GM10248 (cell line): ENCODE results near the gene IGFL4.

Source experiments
- CTCF ChIA-PET: fragments of 300-600 bp; sonication (Branson Sonifier 250); formaldehyde crosslinking; extraction: SDS; loops from one replicate; lab custom pipeline; 2021; ENCODE audit warnings: antibody characterized with exemption; lab: Yijun Ruan, JAX
- POLR2A ChIA-PET: fragments of 350-650 bp; sonication (Branson Sonifier 250); formaldehyde crosslinking; extraction: SDS; loops from one replicate; lab custom pipeline; 2020; ENCODE audit warnings: antibody characterized with exemption; lab: Yijun Ruan, JAX
- DNase-seq: peaks from one replicate; pipeline ENCODE4 v3.0.0; 2012; ENCODE audit errors: extremely low spot score
- TF ChIP-seq, protein P1 (sequence below): IDR thresholded peaks from 2 replicates; pipeline ENCODE4 v1.5.1; 2012; ENCODE audit warnings: mild to moderate bottlenecking, low read depth; ENCODE audit errors: extremely low read depth, missing control alignments, control extremely low read depth

The IGFL4 gene

DNA sequence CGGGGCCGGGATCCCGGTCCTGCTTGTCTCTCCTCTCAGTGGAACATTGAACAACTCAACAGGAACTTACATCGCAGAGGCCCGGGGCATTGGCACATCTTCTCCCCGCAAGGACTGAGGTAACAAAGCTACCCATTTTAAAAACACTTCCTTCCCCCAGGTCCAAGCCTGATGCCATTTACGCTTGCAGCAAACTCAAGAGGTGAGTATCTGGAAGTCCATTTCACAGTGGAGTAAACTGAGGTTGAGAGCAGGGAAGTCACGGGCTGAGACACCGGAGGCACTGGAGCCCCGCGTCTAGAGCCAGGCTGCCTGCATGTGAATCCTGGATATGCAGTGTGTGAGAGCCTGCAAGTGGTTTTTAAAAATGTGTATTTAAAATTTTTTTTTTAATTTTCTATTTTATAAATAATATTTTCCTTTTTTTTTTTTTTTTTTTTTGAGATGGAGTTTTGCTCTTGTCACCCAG, 17.5 kb downstream of the IGFL4 start:
- ChIA-PET POLR2A (no interaction called here), CTCF (interaction anchor here (0.7 kb wide), 1 partner anchor 494 kb away, joined by 3 read pairs; no protein-coding TSS in a partner anchor)
- DNase-seq: no peak

DNA sequence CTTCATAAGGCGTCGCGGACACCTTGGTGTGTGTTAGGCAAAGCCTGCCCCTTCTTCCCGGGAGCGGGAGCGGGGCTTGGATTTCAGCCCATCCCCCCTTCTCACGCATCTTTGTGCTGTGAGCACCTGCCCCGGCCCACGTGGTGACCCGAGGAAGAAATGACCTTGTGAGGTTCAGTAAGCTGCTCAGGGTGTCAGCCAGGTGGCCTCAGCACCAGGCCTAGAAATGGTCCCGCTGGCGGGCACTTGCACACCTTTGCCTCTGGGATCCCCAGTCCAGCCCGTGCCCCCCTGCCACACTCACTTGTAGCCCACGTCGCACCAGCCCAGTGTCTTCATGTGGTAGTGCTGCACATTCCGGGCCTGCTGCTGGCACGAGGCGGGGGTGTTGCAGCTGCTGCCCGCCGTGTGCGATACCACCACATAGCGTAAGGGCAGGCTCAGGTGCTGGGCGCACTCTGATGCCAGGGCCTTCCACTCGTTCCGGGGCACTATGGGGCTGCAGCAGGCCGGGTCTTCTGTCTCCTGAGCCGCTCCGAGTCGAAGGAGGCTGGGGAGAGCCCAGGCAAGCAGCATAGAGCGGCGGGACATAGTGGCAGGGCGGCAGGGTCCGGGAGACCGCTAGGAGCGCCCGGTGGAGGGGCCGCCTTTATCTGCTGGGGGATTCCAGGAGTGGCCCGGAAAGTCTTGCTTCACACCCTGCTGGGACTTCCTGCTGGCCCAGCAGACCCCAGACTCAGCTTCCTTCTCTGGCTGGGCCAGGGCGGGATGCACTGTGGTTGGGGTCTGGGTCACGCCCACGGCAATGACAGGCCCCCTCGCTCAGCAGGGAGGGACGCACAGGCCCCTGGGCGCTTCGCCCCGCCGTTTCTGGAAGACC, 18.1 kb downstream of the IGFL4 start, which contains the start of gene PGLYRP1:
Gene PGLYRP1 (minus strand): TSS at position 623 of the 880 bp plus-strand sequence. CDS start 32 bp downstream, at position 591.
- ChIA-PET CTCF (interaction anchor here (2.6 kb wide), 1 partner anchor 13 kb away, joined by 7 read pairs; no protein-coding TSS in a partner anchor), POLR2A (no interaction called here)
- DNase-seq: no peak
- TF ChIP-seq, protein P1, sequence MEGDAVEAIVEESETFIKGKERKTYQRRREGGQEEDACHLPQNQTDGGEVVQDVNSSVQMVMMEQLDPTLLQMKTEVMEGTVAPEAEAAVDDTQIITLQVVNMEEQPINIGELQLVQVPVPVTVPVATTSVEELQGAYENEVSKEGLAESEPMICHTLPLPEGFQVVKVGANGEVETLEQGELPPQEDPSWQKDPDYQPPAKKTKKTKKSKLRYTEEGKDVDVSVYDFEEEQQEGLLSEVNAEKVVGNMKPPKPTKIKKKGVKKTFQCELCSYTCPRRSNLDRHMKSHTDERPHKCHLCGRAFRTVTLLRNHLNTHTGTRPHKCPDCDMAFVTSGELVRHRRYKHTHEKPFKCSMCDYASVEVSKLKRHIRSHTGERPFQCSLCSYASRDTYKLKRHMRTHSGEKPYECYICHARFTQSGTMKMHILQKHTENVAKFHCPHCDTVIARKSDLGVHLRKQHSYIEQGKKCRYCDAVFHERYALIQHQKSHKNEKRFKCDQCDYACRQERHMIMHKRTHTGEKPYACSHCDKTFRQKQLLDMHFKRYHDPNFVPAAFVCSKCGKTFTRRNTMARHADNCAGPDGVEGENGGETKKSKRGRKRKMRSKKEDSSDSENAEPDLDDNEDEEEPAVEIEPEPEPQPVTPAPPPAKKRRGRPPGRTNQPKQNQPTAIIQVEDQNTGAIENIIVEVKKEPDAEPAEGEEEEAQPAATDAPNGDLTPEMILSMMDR: no peak

More for the DNA sequence above, 17.5 kb downstream of the IGFL4 start:
- TF ChIP-seq, protein P1: no peak

DNA sequence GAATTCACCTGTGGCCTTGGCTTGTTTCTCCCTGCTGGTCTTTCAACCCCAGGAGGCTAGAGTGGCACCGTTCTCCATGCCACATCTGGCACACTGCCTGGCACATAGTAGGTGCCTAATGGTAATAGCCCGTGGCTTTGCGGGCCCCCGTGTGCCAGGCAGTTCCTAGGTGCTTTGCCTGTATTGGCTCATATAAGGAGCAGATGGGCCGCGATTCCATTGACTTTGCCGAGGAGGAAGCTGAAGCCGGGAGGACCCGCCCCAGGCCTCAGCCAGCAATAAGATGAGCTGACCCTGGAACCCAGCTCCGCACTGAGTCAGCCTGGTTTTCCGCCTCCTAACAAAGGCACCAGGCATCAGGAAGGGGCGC, 18.8 kb downstream of the IGFL4 start:
- ChIA-PET POLR2A (no interaction called here), CTCF (interaction anchor here (2.6 kb wide), 1 partner anchor 12 kb away, joined by 7 read pairs; no protein-coding TSS in a partner anchor)
- peak; percentile 9 for DNase-seq
- TF ChIP-seq, protein P1: no peak

DNA sequence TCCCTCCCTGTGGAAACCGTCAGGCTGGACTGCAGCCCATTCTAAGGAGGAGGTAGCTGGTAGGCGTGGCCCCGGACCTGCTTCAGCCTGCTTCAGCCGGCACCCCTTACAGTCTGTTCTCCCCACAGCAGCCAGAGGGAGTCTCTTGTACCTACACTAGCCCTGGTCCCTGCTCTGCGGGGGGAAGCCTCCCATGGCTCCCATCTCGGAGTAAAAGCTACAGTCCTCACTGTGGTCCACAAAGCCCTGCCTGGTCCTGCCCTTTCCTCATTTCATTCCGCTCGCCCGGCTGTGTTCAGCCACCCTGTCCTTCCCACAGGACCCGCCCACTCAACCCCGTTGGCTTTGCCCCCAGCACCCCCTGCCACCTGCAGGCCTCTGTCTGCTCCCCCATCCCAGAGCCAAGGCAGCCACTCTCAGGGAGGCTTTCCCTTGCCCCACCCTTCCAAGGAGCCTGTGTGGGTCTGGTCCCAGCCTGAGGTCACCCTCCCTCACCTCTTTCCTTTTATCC, 19.2 kb downstream of the IGFL4 start:
- DNase-seq: no peak
- ChIA-PET POLR2A (no interaction called here), CTCF (interaction anchor here (2.6 kb wide), 1 partner anchor 12 kb away, joined by 7 read pairs; no protein-coding TSS in a partner anchor)

DNA sequence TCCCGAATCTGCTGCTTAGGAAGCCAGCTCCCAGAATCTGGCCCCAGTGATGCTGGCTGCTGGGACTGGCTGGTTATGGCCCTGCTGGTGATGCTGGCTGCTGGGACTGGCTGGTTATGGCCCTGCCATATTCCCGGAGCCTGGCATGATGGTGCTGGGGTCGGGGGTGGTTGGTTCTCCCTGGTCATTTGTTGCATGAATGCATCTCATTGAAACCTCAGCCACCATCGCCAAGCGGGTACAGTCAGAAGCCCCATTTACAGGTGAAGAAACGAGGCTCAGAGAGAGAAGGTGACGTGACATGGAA, 20.0 kb downstream of the IGFL4 start:
- POLR2A ChIA-PET: no interaction called here
- CTCF ChIA-PET: interaction anchor here (2.6 kb wide), 1 partner anchor 11 kb away, joined by 7 read pairs; no protein-coding TSS in a partner anchor
- DNase-seq: no peak
- TF ChIP-seq, protein P1: no peak

More for the DNA sequence above, 19.2 kb downstream of the IGFL4 start:
- TF ChIP-seq, protein P1: no peak

DNA sequence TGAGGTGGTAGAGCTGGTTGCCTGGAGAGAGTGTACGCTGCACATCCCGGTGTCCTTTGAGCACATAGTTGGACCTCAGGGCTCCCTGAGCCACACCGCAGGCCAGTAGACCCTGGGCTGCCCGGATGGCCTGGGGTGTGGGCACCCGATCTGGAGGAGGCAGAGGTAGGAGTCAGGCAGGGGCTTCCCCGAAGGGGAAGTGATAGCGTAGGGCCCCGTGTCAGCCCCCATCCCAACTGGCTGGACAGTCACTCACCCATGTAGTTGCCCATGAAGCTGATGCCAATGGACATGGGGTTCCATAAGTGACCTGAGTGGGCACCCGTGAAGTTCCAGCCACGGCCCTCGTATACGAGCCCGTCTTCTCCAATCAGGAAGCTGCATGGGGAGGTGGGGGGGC, 21.5 kb downstream of the IGFL4 start:
- CTCF ChIA-PET: interaction anchor here (0.8 to 4.3 kb wide), 6 partner anchors 9 to 172 kb away, joined by 3 to 43 read pairs (median 4); partner anchors contain the start of gene FOXA3
- DNase-seq: no peak
- TF ChIP-seq, protein P1: no peak
- POLR2A ChIA-PET: interaction anchor here (0.5 kb wide), 1 partner anchor 137 kb away, joined by 3 read pairs; no protein-coding TSS in a partner anchor
